Measurements from ENCODE around the gene DMRTB1. TPM values are rescaled to one million over a fixed set of nuclear protein-coding genes. Genes with fewer than 3 reads are reported as not detected.

DMRTB1 gene
- total RNA-seq, 1 donor from 2014 or later: not detected

DNA sequence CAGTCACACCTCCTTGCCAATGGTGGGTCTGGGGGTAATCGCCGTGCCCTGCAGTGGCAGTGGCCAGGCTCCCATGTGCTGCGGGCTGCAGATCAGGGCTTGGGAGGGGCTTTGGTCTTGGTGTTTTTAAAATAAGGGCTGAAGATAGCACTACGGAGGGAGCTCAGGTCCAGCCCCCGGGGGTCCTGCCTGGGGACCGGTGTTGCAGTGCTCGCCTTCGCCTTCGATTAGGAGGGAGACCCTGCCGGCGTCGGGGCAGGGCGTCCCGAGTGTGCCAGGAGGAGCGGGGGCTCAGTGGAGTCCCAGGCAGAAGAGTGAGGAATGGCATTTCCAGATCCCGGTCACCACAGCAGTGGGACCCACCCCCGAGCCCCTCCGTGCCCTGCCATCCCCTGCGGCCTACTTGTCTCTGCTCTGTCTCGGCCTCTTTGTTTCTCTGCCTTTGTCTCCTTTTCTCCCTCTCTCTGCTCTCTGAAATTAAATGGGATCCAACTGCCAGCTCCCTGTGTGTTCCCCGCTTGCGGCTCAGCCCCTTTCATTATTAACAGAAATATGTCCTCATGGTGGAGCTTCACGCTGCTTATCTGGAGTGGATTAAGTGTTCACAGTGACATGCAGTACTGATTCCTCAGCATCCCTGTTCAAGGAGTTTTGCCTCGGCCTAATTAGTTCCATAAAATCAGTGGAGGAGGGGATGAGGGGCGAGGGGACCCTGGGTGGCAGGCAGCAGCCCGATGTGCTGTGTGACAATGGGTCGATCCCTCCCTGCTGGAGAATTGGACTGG, 44.4 kb downstream of the DMRTB1 start:
- Mint-ChIP-seq H3K36me3 (no peaks in the 10 kb centered on the region), H3K9me3 (no peaks in the 10 kb centered on the region), H3K27ac (peak overlapping the region; percentile 53), H3K4me1 (ENCODE audit: unreplicated experiment) (peaks cover 21% of the 10 kb centered on the region), H3K27me3 (peaks cover 2% of the 10 kb centered on the region), H3K4me3 (peak overlapping the region; percentile 13)
- TF ChIP-seq, protein P1, sequence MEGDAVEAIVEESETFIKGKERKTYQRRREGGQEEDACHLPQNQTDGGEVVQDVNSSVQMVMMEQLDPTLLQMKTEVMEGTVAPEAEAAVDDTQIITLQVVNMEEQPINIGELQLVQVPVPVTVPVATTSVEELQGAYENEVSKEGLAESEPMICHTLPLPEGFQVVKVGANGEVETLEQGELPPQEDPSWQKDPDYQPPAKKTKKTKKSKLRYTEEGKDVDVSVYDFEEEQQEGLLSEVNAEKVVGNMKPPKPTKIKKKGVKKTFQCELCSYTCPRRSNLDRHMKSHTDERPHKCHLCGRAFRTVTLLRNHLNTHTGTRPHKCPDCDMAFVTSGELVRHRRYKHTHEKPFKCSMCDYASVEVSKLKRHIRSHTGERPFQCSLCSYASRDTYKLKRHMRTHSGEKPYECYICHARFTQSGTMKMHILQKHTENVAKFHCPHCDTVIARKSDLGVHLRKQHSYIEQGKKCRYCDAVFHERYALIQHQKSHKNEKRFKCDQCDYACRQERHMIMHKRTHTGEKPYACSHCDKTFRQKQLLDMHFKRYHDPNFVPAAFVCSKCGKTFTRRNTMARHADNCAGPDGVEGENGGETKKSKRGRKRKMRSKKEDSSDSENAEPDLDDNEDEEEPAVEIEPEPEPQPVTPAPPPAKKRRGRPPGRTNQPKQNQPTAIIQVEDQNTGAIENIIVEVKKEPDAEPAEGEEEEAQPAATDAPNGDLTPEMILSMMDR (conservative IDR thresholded peaks at IDR 0.05): no peak
- no peak for DNase-seq (ENCODE audit: extremely low spot score, unreplicated experiment)

DNA sequence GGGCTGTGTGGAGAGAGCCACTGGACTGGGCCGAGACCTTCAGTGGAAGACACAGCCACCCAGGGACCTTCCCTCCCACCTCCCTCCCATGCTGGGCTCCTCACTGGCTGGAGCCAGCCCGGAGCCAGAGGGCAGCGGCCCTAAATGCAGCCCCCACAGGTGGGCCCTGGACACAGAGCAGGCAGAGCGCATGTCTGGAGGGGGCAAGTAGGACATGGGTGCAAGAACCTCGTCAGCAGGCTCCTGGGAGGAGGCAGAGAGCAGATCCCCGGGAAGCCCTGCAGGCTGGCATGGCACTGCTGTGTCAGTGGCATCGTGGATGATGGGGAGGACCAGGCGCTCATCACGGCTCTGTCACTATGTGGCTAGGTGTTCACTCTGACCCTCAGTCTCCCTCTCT, 45.7 kb downstream of the DMRTB1 start:
- TF ChIP-seq, protein P1 (conservative IDR thresholded peaks at IDR 0.05): no peak

DNA sequence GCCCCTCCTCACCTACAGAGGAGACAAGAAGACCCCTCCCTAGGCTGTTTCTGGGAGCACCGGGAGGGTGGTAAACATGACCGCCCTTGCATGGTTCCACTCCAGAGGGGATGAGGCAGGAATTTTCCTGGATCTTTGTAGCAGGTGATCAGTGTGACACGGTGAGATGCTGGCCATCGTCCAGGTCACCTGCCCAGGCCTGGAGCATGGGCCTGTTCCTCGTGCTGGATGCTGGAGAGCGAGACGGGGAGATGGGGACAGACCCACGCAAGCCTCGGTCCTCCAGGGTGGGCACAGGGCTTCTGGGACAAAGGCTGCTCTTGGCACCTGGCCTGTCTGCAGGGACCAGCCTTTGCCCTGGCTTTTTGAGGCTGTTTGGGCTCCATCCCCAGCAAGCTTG, 46.2 kb downstream of the DMRTB1 start:
- no peak for DNase-seq (ENCODE audit: extremely low spot score, unreplicated experiment)
- Mint-ChIP-seq H3K36me3 (no peaks in the 10 kb centered on the region), H3K27ac (peak overlapping the region; percentile 21), H3K27me3 (no peaks in the 10 kb centered on the region), H3K4me3 (no peak overlapping the region), H3K4me1 (ENCODE audit: unreplicated experiment) (peaks cover 16% of the 10 kb centered on the region), H3K9me3 (no peaks in the 10 kb centered on the region)
- TF ChIP-seq, protein P1 (conservative IDR thresholded peaks at IDR 0.05): no peak

More for the DNA sequence above, 45.7 kb downstream of the DMRTB1 start:
- no peaks in the 10 kb centered on the region for H3K9me3 Mint-ChIP-seq
- H3K4me1 Mint-ChIP-seq (ENCODE audit: unreplicated experiment): peaks cover 21% of the 10 kb centered on the region
- H3K4me3 Mint-ChIP-seq: no peak overlapping the region
- H3K36me3 Mint-ChIP-seq: no peaks in the 10 kb centered on the region
- no peak for DNase-seq (ENCODE audit: extremely low spot score, unreplicated experiment)
- H3K27ac Mint-ChIP-seq: no peak overlapping the region
- no peaks in the 10 kb centered on the region for H3K27me3 Mint-ChIP-seq

DNA sequence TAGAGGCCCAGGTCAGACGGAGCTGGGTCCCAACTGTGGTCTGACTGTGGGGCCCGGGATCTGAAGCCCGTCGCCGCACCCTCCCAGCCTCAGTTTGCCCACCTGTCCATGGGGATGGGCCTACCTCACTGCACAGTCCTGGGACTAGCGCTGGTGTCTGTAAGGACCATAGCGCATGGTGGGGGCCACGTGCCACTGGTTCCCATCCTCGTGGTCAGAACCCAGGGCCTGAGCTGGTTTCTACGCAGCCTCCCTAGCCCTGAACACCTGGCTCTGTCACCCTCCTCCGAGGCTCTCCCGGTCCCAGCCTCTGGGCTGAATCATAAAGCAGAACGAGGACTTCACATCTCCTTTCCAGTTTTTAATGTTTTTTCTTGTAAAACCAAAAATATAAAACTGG, 46.7 kb downstream of the DMRTB1 start:
- TF ChIP-seq, protein P1 (conservative IDR thresholded peaks at IDR 0.05): no peak
- H3K9me3 Mint-ChIP-seq: no peaks in the 10 kb centered on the region
- DNase-seq (ENCODE audit: extremely low spot score, unreplicated experiment): no peak
- H3K4me3 Mint-ChIP-seq: no peak overlapping the region
- no peaks in the 10 kb centered on the region for H3K36me3 Mint-ChIP-seq
- H3K27ac Mint-ChIP-seq: no peak overlapping the region
- H3K27me3 Mint-ChIP-seq: no peaks in the 10 kb centered on the region
- H3K4me1 Mint-ChIP-seq (ENCODE audit: unreplicated experiment): peaks cover 16% of the 10 kb centered on the region

DNA sequence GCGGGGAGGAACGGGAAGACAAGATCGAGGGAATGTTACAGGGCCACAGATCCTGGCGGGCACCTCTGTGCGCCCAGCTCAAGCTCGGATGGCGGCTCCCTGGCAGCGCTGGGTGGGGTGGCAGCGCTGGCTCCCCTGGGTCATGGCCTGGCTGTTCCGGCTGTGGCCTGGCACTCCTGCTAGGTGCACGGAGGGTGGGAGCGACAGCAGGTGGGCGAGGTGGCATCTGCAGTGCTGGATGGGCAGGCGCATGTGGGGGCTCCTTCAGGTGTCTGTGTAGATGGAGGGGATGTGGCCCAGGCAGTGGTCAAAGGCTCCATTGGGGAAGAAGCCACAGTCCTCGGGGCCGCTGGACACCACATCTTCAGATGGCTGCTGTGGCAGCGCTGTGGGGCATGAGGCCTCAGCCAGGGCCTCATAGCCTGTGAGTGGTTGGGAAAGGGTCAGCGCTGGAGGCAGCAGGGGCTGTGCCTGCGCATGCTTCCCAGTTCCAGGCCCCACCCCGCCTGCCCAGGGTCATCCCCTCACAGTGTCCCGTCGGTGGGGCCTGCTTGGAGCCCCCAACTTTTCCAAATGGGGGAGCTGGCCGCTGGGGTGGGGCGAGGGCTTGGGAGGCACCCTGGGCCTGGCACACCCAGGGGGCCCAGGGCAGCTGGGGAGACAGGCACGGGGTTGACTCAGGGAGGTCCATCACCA, 47.3 kb downstream of the DMRTB1 start:
- no peaks in the 10 kb centered on the region for H3K27me3 Mint-ChIP-seq
- H3K4me3 Mint-ChIP-seq: no peak overlapping the region
- H3K27ac Mint-ChIP-seq: no peak overlapping the region
- H3K36me3 Mint-ChIP-seq: no peaks in the 10 kb centered on the region
- TF ChIP-seq, protein P1 (conservative IDR thresholded peaks at IDR 0.05): no peak
- peaks cover 19% of the 10 kb centered on the region for H3K4me1 Mint-ChIP-seq (ENCODE audit: unreplicated experiment)
- H3K9me3 Mint-ChIP-seq: no peaks in the 10 kb centered on the region
- no peak for DNase-seq (ENCODE audit: extremely low spot score, unreplicated experiment)

All from type B pancreatic cell (in vitro differentiated cells).